ENCODE measurements around the gene RPL38. TPM values are rescaled to one million over a fixed set of nuclear protein-coding genes. Genes with fewer than 3 reads are reported as not detected.

Gene RPL38
- total RNA-seq, 6 experiments from 2014 or later: 161 to 313 (median 282) TPM

DNA sequence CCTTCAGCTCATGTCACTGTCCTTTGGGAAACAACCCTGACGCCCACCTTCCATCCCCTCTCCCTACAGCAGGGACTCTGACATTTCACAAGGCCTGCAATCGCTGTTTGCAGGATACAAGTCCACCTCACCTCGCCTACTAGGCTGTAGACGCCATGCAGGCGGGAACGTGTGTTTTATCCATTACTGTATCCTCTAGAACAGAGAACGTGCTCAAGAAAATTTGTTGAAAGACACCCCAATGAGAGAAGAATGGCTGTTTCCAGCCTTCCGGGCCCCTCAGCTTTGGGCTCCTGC, 8.4 kb downstream of the RPL38 start:
- Histone ChIP-seq H3K27ac (no peak overlapping the region), H3K27me3 (no peaks in the 10 kb centered on the region), H3K4me1 (peaks cover 0 to 16% (median 6%) of the 10 kb centered on the region in 4 donors), H3K36me3 (peaks cover 0 to 29% (median 11%) of the 10 kb centered on the region in 4 donors), H3K4me3 (peak overlapping the region; percentile 44 to 63 (median 62)), H3K9me3 (no peaks in the 10 kb centered on the region)
- intact Hi-C loops (cut with DNase I): no loop called here
- 28% methylated on average over 7 of the region's 8 CpGs for WGBS (ENCODE audit: insufficient coverage, low coverage, low lambda C conversion rate, missing lambda C conversion rate)
- no peak for TF ChIP-seq POLR2A (IDR thresholded peaks at IDR 0.05)
- TF ChIP-seq, protein P1, sequence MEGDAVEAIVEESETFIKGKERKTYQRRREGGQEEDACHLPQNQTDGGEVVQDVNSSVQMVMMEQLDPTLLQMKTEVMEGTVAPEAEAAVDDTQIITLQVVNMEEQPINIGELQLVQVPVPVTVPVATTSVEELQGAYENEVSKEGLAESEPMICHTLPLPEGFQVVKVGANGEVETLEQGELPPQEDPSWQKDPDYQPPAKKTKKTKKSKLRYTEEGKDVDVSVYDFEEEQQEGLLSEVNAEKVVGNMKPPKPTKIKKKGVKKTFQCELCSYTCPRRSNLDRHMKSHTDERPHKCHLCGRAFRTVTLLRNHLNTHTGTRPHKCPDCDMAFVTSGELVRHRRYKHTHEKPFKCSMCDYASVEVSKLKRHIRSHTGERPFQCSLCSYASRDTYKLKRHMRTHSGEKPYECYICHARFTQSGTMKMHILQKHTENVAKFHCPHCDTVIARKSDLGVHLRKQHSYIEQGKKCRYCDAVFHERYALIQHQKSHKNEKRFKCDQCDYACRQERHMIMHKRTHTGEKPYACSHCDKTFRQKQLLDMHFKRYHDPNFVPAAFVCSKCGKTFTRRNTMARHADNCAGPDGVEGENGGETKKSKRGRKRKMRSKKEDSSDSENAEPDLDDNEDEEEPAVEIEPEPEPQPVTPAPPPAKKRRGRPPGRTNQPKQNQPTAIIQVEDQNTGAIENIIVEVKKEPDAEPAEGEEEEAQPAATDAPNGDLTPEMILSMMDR (IDR thresholded peaks at IDR 0.05): no peak
- ATAC-seq (no peak), DNase-seq (no peak)

DNA sequence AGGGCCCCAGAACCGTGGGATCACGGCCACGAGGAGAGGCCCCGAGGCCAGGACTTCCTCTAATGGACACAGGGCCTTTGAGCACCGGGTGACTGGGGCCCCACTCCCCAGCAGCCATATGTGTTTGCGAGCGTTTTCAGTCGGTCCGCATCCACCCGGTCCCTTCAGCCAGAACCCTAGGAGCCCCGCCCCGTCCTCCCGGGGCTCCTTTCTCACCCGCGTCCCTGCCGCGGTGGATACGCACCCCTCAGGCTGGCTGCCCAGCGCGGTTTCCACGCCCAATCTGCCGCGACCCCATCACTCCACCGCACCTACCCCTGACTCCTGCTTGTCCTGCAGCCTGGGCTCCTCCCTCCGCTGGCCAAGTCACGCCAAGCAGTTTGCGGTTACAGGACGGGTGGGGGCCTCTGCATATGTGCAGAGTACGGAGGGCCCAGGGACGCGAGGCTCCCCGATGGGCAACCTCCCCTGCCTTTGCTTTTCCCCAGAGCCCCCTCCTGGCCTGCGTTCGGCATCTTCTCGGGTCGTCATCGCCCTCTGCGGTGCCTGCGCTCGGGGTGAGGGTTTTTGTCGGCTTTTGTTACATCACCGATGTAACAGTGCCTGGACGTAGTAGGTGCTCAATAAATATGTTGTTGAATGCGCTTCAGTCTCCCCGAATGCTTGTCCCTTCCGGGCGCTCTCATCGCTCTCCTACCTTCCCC, 8.9 kb downstream of the RPL38 start:
- Histone ChIP-seq H3K36me3 (peaks cover 0 to 25% (median 11%) of the 10 kb centered on the region in 4 donors), H3K4me3 (peak overlapping the region; percentile 44 to 63 (median 62)), H3K27ac (peak overlapping the region; percentile 71 to 81 (median 72)), H3K27me3 (no peaks in the 10 kb centered on the region), H3K9me3 (no peaks in the 10 kb centered on the region), H3K4me1 (peaks cover 0 to 16% (median 6%) of the 10 kb centered on the region in 4 donors)
- peak in 1 of 3 donors; percentile 44 for DNase-seq
- intact Hi-C loops (cut with DNase I): no loop called here
- 6% methylated on average over 19 of the region's 48 CpGs for WGBS (ENCODE audit: insufficient coverage, low coverage, low lambda C conversion rate, missing lambda C conversion rate)
- ATAC-seq: peak in 3 of 4 donors; percentile 2 to 5 (median 3)
- TF ChIP-seq, protein P1 (IDR thresholded peaks at IDR 0.05): peak in 1 of 4 donors; percentile 4
- TF ChIP-seq POLR2A (IDR thresholded peaks at IDR 0.05): no peak

DNA sequence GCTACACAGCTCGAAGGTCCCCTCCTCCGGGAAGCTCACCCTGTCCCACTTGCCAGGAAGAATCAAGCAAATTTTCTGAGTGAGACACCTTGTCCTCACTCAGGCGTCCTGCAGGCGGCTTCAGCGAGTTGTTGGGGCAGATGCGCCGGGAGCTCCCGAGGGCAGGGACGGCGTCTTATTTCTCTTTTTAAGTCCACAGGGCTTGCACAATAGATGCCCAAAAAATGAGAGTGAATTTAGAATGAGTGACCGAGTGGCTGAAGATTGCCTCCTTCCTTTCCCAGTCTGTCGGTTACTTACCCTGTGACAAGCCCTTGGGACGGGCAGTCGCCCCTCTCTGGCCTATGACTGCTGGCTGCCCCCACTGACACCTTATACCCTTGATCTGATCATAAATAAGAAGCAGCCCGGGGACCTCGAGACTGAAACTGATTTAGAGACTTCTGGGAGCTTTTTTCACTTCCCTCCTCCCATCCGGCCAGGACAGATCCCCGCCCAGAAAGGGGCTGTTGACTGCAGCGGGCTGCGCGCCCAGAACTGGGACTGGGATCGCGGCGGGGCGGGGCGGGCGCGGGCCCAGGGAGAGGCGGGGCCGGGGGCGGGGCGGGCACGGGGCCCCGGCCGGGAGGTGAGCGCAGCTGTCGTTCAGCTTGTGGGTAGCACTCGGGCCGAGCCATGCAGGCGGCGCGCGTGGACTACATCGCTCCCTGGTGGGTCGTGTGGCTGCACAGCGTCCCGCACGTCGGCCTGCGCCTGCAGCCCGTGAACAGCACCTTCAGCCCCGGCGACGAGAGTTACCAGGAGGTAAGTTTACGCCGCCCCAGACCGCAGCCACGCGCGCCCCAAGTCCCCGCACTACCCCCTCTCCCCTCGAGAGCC, 9.7 kb downstream of the RPL38 start, which contains the start of gene TTYH2:
TTYH2 (plus strand) TSS at position 659 of the 879 bp plus-strand sequence; CDS start at position 676, 17 bp downstream.
- H3K4me3 ChIP-seq: peak within 1 kb of the TSS; percentile 44 to 63 (median 62)
- intact Hi-C loops (cut with DNase I): no loop called here
- peaks cover 0 to 20% (median 8%) of the 10 kb centered on the region in 4 donors for H3K36me3 ChIP-seq
- H3K27ac ChIP-seq: peak within 1 kb of the TSS; percentile 71 to 81 (median 72)
- H3K27me3 ChIP-seq: no peaks in the 10 kb centered on the region
- DNase-seq (peak; percentile 92 to 94 (median 94)), ATAC-seq (peak; percentile 88 to 95 (median 92))
- TF ChIP-seq, protein P1 (IDR thresholded peaks at IDR 0.05): peak in 2 of 4 donors; percentile 2 to 8
- TF ChIP-seq POLR2A (IDR thresholded peaks at IDR 0.05): peak; percentile 59
- peaks cover 0 to 16% (median 6%) of the 10 kb centered on the region in 4 donors for H3K4me1 ChIP-seq
- WGBS (ENCODE audit: insufficient coverage, low coverage, low lambda C conversion rate, missing lambda C conversion rate): 0% methylated on average over 24 of the region's 62 CpGs
- H3K9me3 ChIP-seq: no peaks in the 10 kb centered on the region

DNA sequence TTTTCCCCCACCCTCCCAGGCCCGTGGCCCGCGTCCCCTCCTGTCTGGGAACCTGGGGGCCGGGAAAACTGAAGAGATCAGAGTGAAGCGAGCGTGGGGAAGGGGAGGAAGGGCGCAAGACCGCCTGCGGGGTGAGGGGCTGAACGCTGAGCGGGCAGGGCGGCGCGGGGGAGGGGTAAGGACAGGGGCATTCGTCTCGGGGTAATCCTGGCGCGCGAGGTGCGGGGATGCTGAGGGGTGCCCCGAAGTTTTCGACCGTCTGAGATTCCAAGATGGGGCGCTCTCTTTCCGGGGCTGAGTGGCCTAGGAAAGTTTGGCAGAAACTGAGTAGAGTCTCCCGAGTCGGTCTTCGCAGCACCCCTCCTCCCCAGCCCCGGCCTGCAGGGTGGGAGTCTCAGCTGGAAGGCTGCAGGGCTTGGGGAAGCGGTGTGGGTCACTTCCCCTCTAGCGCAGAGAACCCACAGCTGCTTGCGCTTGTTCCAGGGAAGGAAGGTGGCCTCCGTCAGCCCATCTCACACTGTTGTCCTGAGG, 10.4 kb downstream of the RPL38 start:
- WGBS (ENCODE audit: insufficient coverage, low coverage, low lambda C conversion rate, missing lambda C conversion rate): 6% methylated on average over 13 of the region's 33 CpGs
- Histone ChIP-seq H3K4me3 (peak overlapping the region; percentile 44 to 63 (median 62)), H3K4me1 (peaks cover 0 to 16% (median 6%) of the 10 kb centered on the region in 4 donors), H3K9me3 (no peaks in the 10 kb centered on the region), H3K27ac (no peak overlapping the region), H3K36me3 (peaks cover 0 to 13% (median 6%) of the 10 kb centered on the region in 4 donors), H3K27me3 (no peaks in the 10 kb centered on the region)
- peak in 1 of 3 donors; percentile 53 for DNase-seq
- peak in 1 of 4 donors; percentile 6 for ATAC-seq
- TF ChIP-seq, protein P1 (IDR thresholded peaks at IDR 0.05): no peak
- no peak for TF ChIP-seq POLR2A (IDR thresholded peaks at IDR 0.05)
- intact Hi-C loops (cut with DNase I): no loop called here

Data from right lobe of liver (tissue), 6 donors.